Esophagus muscularis mucosa (tissue), 4 donors: ENCODE data around the gene FLII.

ENCODE experiments used
- EP300 ChIP-seq: sonication (generic); formaldehyde crosslinking; IDR thresholded peaks from one replicate; pipeline ENCODE4 v1.6.1; 2017; ENCODE audit warnings: antibody characterized with exemption
- POLR2A ChIP-seq: fragments of 450-650 bp; IDR thresholded peaks from one replicate; pipeline ENCODE4 v1.6.1; 2017; ENCODE audit warnings: antibody characterized with exemption, moderate library complexity, mild to moderate bottlenecking, low read depth
- POLR2AphosphoS5 ChIP-seq, 2 donors: sonication (generic); formaldehyde crosslinking; IDR thresholded peaks; one replicate each; pipeline ENCODE4 v1.6.1; 2017; ENCODE audit warnings: antibody characterized with exemption in 2 of 2
- TF ChIP-seq, protein P1 (sequence below), 3 experiments: fragments of 200-600 bp in 2 of 3; fragments of 450-650 bp in 1 of 3; sonication (generic) in 2 of 3; IDR thresholded peaks; one replicate each; pipeline ENCODE4 v1.5.1; 2017 to 2019; ENCODE audit warnings: antibody characterized with exemption in 3 of 3, mild to moderate bottlenecking in 2 of 3, moderate library complexity in 1 of 3

DNA sequence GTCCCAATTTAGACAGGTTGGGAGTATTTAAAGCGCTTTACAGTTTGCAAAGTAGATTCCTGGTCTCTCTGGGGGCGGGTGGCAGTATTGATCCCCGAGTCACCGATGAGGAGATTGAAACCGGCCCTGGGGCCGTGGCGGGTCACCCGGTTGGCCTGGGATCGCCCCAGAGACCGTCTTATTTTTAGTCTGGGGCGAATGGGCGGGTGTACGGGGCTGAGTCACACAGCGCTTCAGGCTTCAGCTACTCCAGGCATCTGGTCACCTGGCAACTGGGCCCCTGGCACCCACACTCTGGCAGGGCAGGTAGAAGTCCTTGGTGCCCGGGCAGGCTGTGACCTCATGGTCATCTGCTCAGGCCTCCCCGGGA lies 2.6 kb upstream of the FLII start:
- TF ChIP-seq, protein P1, sequence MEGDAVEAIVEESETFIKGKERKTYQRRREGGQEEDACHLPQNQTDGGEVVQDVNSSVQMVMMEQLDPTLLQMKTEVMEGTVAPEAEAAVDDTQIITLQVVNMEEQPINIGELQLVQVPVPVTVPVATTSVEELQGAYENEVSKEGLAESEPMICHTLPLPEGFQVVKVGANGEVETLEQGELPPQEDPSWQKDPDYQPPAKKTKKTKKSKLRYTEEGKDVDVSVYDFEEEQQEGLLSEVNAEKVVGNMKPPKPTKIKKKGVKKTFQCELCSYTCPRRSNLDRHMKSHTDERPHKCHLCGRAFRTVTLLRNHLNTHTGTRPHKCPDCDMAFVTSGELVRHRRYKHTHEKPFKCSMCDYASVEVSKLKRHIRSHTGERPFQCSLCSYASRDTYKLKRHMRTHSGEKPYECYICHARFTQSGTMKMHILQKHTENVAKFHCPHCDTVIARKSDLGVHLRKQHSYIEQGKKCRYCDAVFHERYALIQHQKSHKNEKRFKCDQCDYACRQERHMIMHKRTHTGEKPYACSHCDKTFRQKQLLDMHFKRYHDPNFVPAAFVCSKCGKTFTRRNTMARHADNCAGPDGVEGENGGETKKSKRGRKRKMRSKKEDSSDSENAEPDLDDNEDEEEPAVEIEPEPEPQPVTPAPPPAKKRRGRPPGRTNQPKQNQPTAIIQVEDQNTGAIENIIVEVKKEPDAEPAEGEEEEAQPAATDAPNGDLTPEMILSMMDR (IDR thresholded peaks at IDR 0.05): no peak
- TF ChIP-seq POLR2AphosphoS5 (IDR thresholded peaks at IDR 0.05) (peak in 1 of 2 donors; percentile 9), POLR2A (no peak), EP300 (no peak)
